OCI-LY1 (cell line): ENCODE measurements around the gene MYBPHL.

Source experiments
- H2AFZ ChIP-seq: fragments of 200-600 bp; sonication (generic), shearing (Covaris generic); 2 replicates; pipeline ENCODE4 v1.6.0; 2014; ENCODE audit warnings: antibody characterized with exemption, mild to moderate bottlenecking, low read length
- H3F3A ChIP-seq: fragments of 200-600 bp; sonication (generic), shearing (Covaris generic); 2 replicates; pipeline ENCODE4 v1.6.0; 2014; ENCODE audit warnings: mild to moderate bottlenecking, antibody characterized with exemption, low read length, moderate library complexity; ENCODE audit not compliant: insufficient read depth
- H3K27ac ChIP-seq: fragments of 200-600 bp; sonication (generic); 2 replicates; pipeline ENCODE4 v1.5.1; 2014; ENCODE audit warnings: low read length, mixed run types, mild to moderate bottlenecking, low read depth; ENCODE audit not compliant: poor library complexity, severe bottlenecking
- H3K27me3 ChIP-seq: fragments of 200-600 bp; sonication (generic); 2 replicates; pipeline ENCODE4 v1.6.0; 2014; ENCODE audit warnings: antibody characterized with exemption, mild to moderate bottlenecking, low read length, moderate library complexity; ENCODE audit not compliant: insufficient read depth
- H3K36me3 ChIP-seq: fragments of 200-600 bp; sonication (generic); 2 replicates; pipeline ENCODE4 v1.6.1; 2014; ENCODE audit warnings: mild to moderate bottlenecking, antibody characterized with exemption, low read length, moderate library complexity, mixed read lengths; ENCODE audit not compliant: insufficient read depth
- H3K4me1 ChIP-seq: fragments of 200-600 bp; sonication (generic); 2 replicates; pipeline ENCODE4 v1.5.1; 2014; ENCODE audit warnings: mild to moderate bottlenecking, low read length, moderate library complexity; ENCODE audit not compliant: insufficient read depth, severe bottlenecking
- H3K4me2 ChIP-seq: fragments of 200-600 bp; sonication (generic), shearing (Covaris generic); 2 replicates; pipeline ENCODE4 v1.6.1; 2014; ENCODE audit warnings: low read length
- H3K4me3 ChIP-seq: fragments of 200-600 bp; sonication (generic); 2 replicates; pipeline ENCODE4 v1.5.1; 2014; ENCODE audit warnings: low read length, low read depth, mild to moderate bottlenecking, mixed read lengths; ENCODE audit not compliant: poor library complexity, severe bottlenecking
- H3K79me2 ChIP-seq: fragments of 200-600 bp; shearing (Covaris generic); 2 replicates; pipeline ENCODE4 v1.6.1; 2016; ENCODE audit warnings: mixed run types, low read length, mixed read lengths; ENCODE audit not compliant: insufficient read depth
- H3K9ac ChIP-seq: fragments of 200-600 bp; sonication (generic), shearing (Covaris generic); 2 replicates; pipeline ENCODE4 v1.6.1; 2014; ENCODE audit warnings: mild to moderate bottlenecking, low read length, mixed read lengths
- H3K9me2 ChIP-seq: fragments of 200-600 bp; sonication (generic), shearing (Covaris generic); 2 replicates; pipeline ENCODE4 v1.6.1; 2014; ENCODE audit warnings: low read depth, mild to moderate bottlenecking, low read length, mixed read lengths
- H3K9me3 ChIP-seq: fragments of 200-600 bp; shearing (Covaris generic); 2 replicates; pipeline ENCODE4 v1.6.1; 2014; ENCODE audit warnings: low read length, mixed read lengths
- H4K20me1 ChIP-seq: fragments of 200-600 bp; sonication (generic), shearing (Covaris generic); 2 replicates; pipeline ENCODE4 v1.6.0; 2016; ENCODE audit warnings: mild to moderate bottlenecking, low read length; ENCODE audit not compliant: insufficient read depth
- CTCF ChIP-seq: fragments of 200-600 bp; sonication (generic), shearing (Covaris generic); IDR thresholded peaks from 2 replicates; pipeline ENCODE4 v1.5.1; 2017; ENCODE audit warnings: mild to moderate bottlenecking, antibody characterized with exemption, low read length, moderate library complexity, mixed read lengths
- EZH2 ChIP-seq: fragments of 200-600 bp; sonication (generic), shearing (Covaris generic); IDR thresholded peaks from 2 replicates; pipeline ENCODE4 v1.8.0; 2017; ENCODE audit warnings: borderline replicate concordance, mixed run types, mild to moderate bottlenecking, antibody characterized with exemption, low read length, moderate library complexity, mixed read lengths

Gene MYBPHL

DNA sequence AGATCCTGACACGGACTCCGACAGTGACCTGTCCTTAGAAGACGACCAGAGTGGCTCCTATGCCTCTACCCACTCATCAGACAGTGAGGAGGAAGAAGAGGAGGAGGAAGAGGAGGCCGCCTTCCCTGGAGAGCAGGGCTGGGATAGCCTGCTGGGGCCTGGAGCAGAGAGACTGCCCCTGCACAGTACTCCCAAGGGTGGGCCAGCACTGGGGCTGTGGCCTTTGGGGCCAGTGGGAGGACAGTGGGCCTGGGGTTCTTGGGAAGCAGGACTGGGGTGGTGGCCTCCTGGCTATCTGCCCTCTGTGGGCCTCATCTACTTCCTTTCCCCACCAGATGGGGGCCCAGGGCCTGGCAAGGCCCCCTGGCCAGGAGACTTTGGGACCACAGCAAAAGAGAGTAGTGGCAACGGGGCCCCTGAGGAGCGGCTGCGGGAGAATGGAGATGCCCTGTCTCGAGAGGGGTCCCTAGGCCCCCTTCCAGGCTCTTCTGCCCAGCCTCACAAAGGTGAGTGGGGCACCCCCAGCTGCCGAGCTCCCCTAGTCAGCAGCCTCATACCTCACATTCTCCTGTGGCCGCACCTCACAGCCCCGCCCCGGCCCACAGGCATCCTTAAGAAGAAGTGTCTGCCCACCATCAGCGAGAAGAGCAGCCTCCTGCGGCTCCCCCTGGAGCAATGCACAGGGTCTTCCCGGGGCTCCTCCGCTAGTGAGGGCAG is 33.8 kb downstream of the MYBPHL start:
- Histone ChIP-seq H3F3A (no peaks in the 10 kb centered on the region), H3K79me2 (no peaks in the 10 kb centered on the region), H3K9ac (no peak overlapping the region), H3K4me3 (no peak overlapping the region), H4K20me1 (no peaks in the 10 kb centered on the region), H3K27ac (no peak overlapping the region), H3K9me3 (no peaks in the 10 kb centered on the region), H3K4me2 (no peak overlapping the region), H3K27me3 (peaks cover 10% of the 10 kb centered on the region; the same call in 1 of the 2 replicates), H2AFZ (no peak overlapping the region), H3K4me1 (no peaks in the 10 kb centered on the region), H3K36me3 (no peaks in the 10 kb centered on the region; the same call in 1 of the 2 replicates), H3K9me2 (no peaks in the 10 kb centered on the region)
- TF ChIP-seq CTCF (no peak), EZH2 (no peak)

GRCh38 chr1:109272021-109272799 is 34.6 kb downstream of the MYBPHL start:
- H3K79me2 ChIP-seq, result no peaks in the 10 kb centered on the region
- no peaks in the 10 kb centered on the region for H4K20me1 ChIP-seq
- H3K4me1 ChIP-seq, result no peaks in the 10 kb centered on the region
- H3K36me3 ChIP-seq, result no peaks in the 10 kb centered on the region; the same call in 1 of the 2 replicates
- no peak overlapping the region for H3K9ac ChIP-seq
- H3K27ac ChIP-seq, result no peak overlapping the region
- H3K27me3 ChIP-seq, result peaks cover 10% of the 10 kb centered on the region; the same call in 1 of the 2 replicates
- TF ChIP-seq EZH2 (no peak), CTCF (no peak)
- H3K4me2 ChIP-seq, result no peak overlapping the region
- no peaks in the 10 kb centered on the region for H3K9me3 ChIP-seq
- H3F3A ChIP-seq, result no peaks in the 10 kb centered on the region
- H3K9me2 ChIP-seq, result no peaks in the 10 kb centered on the region
- H2AFZ ChIP-seq, result no peak overlapping the region
- H3K4me3 ChIP-seq, result no peak overlapping the region

- H2AFZ ChIP-seq, result no peak overlapping the region
- no peaks in the 10 kb centered on the region for H3K9me2 ChIP-seq
- no peak for TF ChIP-seq EZH2
- TF ChIP-seq CTCF, result no peak
- H4K20me1 ChIP-seq, result no peaks in the 10 kb centered on the region
- H3F3A ChIP-seq, result no peaks in the 10 kb centered on the region
- no peak overlapping the region for H3K4me3 ChIP-seq
- H3K9ac ChIP-seq, result no peak overlapping the region
- no peak overlapping the region for H3K27ac ChIP-seq
- H3K4me1 ChIP-seq, result no peaks in the 10 kb centered on the region
- H3K79me2 ChIP-seq, result no peaks in the 10 kb centered on the region
- peaks cover 10% of the 10 kb centered on the region; the same call in 1 of the 2 replicates for H3K27me3 ChIP-seq
- no peaks in the 10 kb centered on the region; the same call in 1 of the 2 replicates for H3K36me3 ChIP-seq
- H3K4me2 ChIP-seq, result no peak overlapping the region
- no peaks in the 10 kb centered on the region for H3K9me3 ChIP-seq
Observed at GRCh38 chr1:109271458-109271857, 35.4 kb downstream of the MYBPHL start.
